ENCODE data around the gene NDUFA13.

Gene NDUFA13

GRCh38 chr19:19533841-19534240, 17.8 kb downstream of the NDUFA13 start:
- no peaks in the 10 kb centered on the region for H3F3A ChIP-seq (ENCODE audit: low read depth)
- no peak overlapping the region for H3K4me2 ChIP-seq (ENCODE audit: low read depth, low read length, poor library complexity, severe bottlenecking)
- no peaks in the 10 kb centered on the region for H3K27me3 ChIP-seq (ENCODE audit: insufficient read depth, low read length, poor library complexity, severe bottlenecking)
- no peaks in the 10 kb centered on the region for H3K4me1 ChIP-seq (ENCODE audit: insufficient read depth, low read length, poor library complexity, severe bottlenecking)
- no peaks in the 10 kb centered on the region for H3K9me3 ChIP-seq (ENCODE audit: insufficient read depth, low read depth, low read length)
- H4K20me1 ChIP-seq (ENCODE audit: insufficient read depth, low read length, poor library complexity, severe bottlenecking), result no peaks in the 10 kb centered on the region
- no peaks in the 10 kb centered on the region for H3K79me2 ChIP-seq (ENCODE audit: insufficient read depth, low read length)
- no peak overlapping the region for H3K9ac ChIP-seq (ENCODE audit: low read depth, low read length, poor library complexity, severe bottlenecking)
- no peaks in the 10 kb centered on the region for H3K9me2 ChIP-seq (replicated peaks; ENCODE audit: low read depth, low read length)
- no peak for TF ChIP-seq CTCF (conservative IDR thresholded peaks at IDR 0.05; ENCODE audit: low read length)
- TF ChIP-seq EZH2phosphoT487 (IDR thresholded peaks at IDR 0.05; ENCODE audit: borderline replicate concordance), result no peak
- no peak overlapping the region for H3K4me3 ChIP-seq (ENCODE audit: low read length, poor library complexity, severe bottlenecking)
- no peak overlapping the region for H2AFZ ChIP-seq (ENCODE audit: low read length)
- H3K36me3 ChIP-seq (ENCODE audit: insufficient read depth, low read length), result no peaks in the 10 kb centered on the region; the same call in 1 of the 2 replicates

DNA sequence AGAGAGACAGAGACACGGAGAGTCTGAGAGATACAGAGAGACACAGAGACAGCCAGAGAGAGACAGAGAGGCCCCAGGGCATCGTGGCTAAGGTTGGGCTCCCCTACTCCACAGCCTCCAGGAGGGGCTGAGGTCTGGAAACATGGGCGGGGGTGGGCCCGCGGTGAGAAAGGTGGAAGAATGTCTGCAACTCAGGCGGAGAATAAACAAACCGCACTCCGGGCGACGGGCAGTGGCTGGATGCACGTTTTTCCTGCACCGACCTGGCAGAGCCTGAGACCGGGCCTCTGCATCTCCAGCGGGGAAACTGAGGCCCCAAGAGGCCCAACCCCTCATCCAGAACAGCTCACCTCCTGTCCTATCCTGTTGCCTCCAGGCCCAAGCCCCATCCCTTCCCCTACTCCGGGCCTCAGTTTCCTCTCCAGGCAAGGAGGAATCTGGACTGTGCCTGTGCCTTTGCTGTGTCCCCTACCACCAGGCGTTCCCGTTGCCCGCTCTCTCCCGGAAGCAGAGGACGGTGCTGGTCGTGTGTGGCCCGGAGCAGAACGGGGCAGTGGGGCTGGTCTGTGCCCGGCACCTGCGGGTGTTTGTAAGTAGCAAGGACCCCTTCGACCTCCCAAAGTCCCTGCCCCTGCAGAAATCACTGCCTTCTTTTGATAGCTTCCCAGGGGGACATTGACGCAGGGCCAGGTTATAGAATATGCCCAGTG, 18.7 kb downstream of the NDUFA13 start:
- no peak for TF ChIP-seq EZH2phosphoT487 (IDR thresholded peaks at IDR 0.05; ENCODE audit: borderline replicate concordance)
- no peak for TF ChIP-seq CTCF (conservative IDR thresholded peaks at IDR 0.05; ENCODE audit: low read length)
- H3K9me3 ChIP-seq (ENCODE audit: insufficient read depth, low read depth, low read length), result no peaks in the 10 kb centered on the region
- no peaks in the 10 kb centered on the region for H3F3A ChIP-seq (ENCODE audit: low read depth)
- H3K27me3 ChIP-seq (ENCODE audit: insufficient read depth, low read length, poor library complexity, severe bottlenecking), result no peaks in the 10 kb centered on the region
- H3K36me3 ChIP-seq (ENCODE audit: insufficient read depth, low read length), result no peaks in the 10 kb centered on the region
- no peaks in the 10 kb centered on the region for H3K4me1 ChIP-seq (ENCODE audit: insufficient read depth, low read length, poor library complexity, severe bottlenecking)
- H2AFZ ChIP-seq (ENCODE audit: low read length), result no peak overlapping the region
- no peak overlapping the region for H3K4me3 ChIP-seq (ENCODE audit: low read length, poor library complexity, severe bottlenecking)
- no peak overlapping the region for H3K4me2 ChIP-seq (ENCODE audit: low read depth, low read length, poor library complexity, severe bottlenecking)
- no peaks in the 10 kb centered on the region for H3K79me2 ChIP-seq (ENCODE audit: insufficient read depth, low read length)
- no peak overlapping the region for H3K9ac ChIP-seq (ENCODE audit: low read depth, low read length, poor library complexity, severe bottlenecking)
- no peaks in the 10 kb centered on the region for H4K20me1 ChIP-seq (ENCODE audit: insufficient read depth, low read length, poor library complexity, severe bottlenecking)
- H3K9me2 ChIP-seq (replicated peaks; ENCODE audit: low read depth, low read length), result no peaks in the 10 kb centered on the region

DNA sequence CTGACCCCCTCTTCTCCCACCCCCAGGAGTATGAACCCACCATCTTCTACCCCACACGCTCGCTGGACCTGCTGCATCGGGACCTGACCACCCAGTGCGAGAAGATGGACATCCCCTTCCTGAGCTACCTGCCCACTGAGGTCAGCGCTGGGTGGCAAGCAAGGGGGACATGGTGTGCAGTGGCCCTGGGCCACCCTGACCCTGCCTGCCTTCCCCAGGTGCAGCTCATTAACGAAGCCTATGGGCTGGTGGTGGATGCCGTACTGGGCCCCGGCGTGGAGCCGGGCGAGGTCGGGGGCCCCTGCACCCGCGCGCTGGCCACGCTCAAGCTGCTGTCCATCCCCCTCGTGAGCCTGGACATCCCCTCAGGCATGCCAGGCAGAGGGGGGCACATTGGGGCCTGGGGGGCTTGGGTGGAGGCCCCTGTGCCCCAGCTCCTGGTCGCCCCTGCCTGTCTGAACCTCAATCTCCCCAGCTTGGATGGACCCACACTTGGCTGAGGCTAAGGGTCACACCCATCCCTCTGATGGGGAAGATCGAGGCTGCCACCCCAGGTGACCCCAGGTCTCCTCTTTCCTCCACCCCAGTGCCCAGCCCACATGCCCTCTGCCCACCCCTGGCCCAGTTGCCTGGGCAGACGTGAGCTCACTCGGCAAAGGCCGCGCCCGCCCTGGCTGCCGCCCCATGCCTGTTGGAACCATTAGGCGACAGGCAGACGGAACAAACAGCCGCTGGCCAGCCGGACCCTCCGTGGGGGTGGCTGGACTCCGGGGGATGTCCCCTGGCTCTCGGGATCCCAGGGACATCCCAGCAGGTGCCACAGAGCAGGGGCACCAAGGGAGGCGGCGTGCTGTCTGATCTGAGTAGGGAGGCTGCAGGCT, 19.5 kb downstream of the NDUFA13 start:
- no peaks in the 10 kb centered on the region for H3F3A ChIP-seq (ENCODE audit: low read depth)

More for the DNA sequence above, 19.5 kb downstream of the NDUFA13 start:
- Histone ChIP-seq H4K20me1 (ENCODE audit: insufficient read depth, low read length, poor library complexity, severe bottlenecking) (no peaks in the 10 kb centered on the region), H3K9me2 (replicated peaks; ENCODE audit: low read depth, low read length) (no peaks in the 10 kb centered on the region), H2AFZ (ENCODE audit: low read length) (no peak overlapping the region), H3K9ac (ENCODE audit: low read depth, low read length, poor library complexity, severe bottlenecking) (no peak overlapping the region), H3K79me2 (ENCODE audit: insufficient read depth, low read length) (no peaks in the 10 kb centered on the region), H3K4me2 (ENCODE audit: low read depth, low read length, poor library complexity, severe bottlenecking) (no peak overlapping the region), H3K4me1 (ENCODE audit: insufficient read depth, low read length, poor library complexity, severe bottlenecking) (no peaks in the 10 kb centered on the region), H3K36me3 (ENCODE audit: insufficient read depth, low read length) (no peaks in the 10 kb centered on the region), H3K27me3 (ENCODE audit: insufficient read depth, low read length, poor library complexity, severe bottlenecking) (no peaks in the 10 kb centered on the region), H3K4me3 (ENCODE audit: low read length, poor library complexity, severe bottlenecking) (no peak overlapping the region), H3K9me3 (ENCODE audit: insufficient read depth, low read depth, low read length) (no peaks in the 10 kb centered on the region)
- TF ChIP-seq EZH2phosphoT487 (IDR thresholded peaks at IDR 0.05; ENCODE audit: borderline replicate concordance) (no peak), CTCF (conservative IDR thresholded peaks at IDR 0.05; ENCODE audit: low read length) (no peak)
